Suppressor macrophage treated with lipopolysaccharide for 1 hour (primary cell): ENCODE results near the gene RILPL1.
"Not testable (repeated sequence)": the region's sequence is repeated elsewhere in the genome, so short reads cannot be mapped to it uniquely, and the experiment has no call there.

Experiments used
- DNase-seq, 3 donors: peaks; one replicate each; pipeline ENCODE4 v3.0.0-alpha.2; 2020 to 2022

RILPL1 gene

DNA sequence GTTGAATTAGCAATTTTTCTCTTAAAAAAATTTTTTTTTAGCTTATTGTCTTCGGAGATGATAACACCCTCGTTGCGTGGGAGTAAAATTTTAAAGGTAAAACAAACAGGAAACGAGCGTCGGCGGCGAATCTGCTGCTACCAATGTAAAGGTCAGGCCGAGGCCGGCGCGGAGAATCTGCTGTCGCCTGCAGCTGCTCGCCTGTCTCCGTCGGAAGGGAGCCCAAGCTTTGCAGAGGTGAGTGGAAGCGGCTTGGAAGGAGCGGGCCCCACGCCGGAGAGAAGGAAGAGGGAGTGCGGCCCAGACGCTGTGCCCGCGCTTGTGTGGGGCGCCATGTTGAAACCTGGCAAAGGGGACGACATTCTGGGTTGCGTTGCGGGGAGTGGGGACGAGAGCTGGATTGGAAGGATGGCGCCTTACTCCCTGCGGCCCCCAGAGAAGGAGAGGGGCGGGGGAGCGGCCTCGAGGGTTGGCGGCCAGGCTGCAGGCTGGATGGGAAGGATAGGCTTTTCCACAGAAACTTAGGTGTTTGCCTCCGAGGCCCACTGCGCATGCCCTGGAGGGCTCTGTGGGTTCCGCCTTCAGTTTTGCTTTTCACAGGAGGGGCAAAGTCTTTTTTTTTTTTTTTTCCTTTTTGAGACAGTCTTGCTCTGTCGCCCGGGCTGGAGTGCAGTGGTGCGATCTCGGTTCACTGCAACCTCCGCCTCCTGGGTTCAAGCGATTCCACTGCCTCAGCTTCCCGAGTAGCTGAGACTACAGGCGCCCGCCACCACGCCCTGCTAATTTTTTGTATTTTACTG is 75.3 kb downstream of the RILPL1 start, which contains the start of gene SNRNP35:
Gene SNRNP35 (plus strand): TSS at position 160 of the 800 bp plus-strand sequence. CDS start 7,402 bp downstream, outside the sequence.
- peak; percentile 88 to 92 (median 91) for DNase-seq

DNA sequence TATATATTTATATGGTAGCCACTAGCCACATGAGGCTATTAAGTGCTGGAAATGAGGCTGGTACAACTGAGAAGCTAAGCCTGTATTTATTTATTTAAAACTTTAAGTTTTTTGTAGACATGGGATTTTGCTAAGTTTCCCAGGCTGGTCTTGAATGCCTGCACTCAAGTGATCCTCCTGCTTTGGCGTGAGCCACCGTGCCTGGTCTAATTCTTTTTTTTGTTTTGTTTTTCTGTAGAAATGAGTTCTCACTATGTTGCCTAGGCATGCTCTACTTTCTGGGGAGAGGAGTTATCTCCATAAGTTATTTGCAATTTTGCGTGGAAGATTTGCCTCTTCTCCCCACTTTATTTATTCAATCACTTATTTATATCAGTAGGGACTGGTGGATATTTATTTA is 80.4 kb downstream of the RILPL1 start:
- no peak for DNase-seq

DNA sequence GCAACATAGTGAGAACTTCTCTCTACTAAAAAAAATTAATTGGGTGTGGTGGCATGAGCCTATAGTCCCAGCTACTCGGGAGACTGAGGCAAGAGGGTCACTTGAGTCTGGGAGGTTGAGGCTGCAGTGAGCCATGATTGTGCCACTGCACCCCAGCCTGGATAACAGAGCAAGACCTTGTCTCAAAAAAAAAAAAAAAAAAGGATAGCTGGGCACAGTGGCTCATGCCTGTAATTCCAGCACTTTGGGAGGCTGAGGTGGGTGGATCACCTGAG is 81.3 kb downstream of the RILPL1 start:
- not testable (repeated sequence) for DNase-seq

DNA sequence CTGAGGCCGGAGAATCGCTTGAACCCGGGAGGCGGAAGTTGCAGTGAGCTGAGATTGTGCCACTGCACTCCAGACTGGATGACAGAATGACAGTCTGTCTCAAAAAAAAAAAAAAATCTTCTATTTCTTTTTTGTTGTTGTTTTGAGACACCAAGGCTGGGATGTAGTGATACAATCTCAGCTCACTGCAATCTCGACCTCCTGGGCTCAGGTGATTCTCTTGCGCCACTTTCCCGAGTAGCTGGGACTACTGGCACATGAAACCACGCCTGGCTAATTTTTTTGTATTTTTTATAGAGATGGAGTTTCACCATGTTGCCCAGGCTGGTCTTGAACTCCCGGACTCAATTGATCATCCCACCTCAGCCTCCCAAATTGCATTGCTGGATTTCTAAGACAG is 82.9 kb downstream of the RILPL1 start:
- no peak for DNase-seq

DNA sequence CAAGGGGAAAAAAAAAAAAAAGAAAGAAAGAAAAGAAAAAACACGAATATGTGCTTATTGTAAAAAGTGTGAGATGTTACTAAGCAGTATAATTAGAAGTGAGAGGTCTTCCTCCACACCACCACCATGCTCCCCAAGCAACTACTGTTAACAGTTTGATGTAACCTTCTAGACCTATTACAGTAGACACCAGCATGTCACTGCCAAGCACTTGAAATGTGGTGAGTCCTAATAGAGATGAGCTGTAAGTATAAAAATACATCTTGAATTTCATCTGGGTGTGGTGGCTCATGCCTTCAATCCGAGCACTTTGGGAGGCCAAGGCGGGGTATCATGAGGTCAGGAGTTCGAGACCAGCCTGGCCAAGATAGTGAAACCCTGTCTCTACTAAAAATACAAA is 83.7 kb downstream of the RILPL1 start:
- peak; percentile 22 to 61 (median 35) for DNase-seq

DNA sequence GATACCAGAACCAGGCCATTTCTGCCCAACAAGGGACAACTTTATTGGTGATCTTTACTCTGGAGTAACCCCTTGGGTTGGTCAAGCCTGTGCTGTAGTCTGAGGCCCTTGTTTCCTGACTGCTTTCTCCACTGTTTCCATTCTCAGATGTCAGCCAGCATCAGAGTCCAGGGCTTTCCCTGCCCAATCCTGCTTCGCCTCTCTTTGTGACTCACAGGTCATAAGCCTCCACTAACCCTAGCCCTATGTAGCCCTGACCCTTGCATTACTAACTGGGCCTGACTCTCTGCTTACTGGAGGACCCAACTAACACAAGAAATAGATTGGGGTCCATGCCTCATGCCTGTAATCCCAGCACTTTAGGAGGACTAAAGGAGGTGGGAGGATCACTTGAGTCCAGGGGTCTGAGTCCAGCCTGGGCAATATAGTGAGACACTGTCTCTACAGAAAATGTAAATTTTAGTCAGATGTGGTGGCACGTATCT is 84.2 kb downstream of the RILPL1 start:
- DNase-seq: peak; percentile 90 to 97 (median 94)

DNA sequence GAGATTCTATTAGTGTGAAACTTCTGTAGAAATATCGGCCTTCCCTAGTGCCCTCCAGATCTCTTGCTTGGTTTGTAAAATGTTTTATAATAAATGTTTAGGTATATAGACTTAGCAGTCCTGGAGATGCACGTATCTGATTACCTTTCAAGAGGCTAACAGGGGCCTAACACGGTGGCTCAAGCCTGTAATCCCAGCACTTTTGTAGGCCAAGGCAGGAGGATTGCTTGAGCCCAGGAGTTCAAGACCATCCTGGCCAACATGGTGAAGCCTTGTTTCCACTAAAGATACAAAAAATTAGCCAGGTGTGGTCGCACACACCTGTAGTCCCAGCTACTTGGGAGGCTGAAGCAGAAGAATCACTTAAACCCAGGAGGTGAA is 87.2 kb downstream of the RILPL1 start:
- DNase-seq: no peak

DNA sequence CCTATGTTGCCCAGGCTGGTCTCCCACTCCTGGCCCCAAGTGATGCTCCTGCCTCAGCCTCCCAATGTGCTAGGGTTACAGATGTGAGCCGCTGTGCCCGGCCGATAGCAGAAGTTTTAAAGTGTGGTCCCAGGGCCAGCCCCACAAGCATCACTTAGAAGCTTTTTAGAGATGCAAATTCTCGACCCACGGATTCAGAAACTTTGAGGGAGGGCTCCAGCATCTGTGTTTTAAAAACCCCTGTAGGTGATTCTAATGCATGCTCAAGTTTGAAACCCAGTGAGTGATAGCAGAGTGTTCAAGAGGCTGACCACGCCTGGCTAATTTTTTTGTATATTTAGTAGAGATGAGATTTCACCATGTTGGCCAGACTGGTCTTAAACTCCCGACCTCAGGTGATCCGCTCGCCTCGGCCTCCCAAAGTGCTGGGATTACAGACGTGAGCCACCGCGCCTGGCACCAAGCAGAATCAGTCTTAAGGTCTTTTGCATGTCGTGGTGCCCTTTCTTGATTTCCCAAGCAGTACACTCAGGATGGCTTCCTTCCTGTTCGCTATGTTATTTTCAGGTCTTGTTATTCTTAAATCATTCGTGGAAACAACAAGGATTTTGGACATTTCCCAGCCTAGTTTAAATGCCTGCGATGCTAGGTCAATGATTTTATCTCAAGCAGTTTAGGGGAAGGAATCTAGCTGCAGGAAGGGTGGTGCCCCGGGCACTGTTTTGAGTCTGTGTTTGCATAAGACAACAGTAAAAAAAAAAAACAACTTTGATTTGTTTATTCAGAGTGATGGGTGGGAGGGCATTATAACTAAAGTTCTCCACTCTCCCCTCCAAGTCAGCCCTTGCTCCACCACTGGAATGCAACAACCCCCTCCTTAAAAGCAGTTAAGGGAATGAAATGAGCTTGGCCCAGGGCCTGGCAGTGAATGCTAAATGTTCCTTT is 87.9 kb downstream of the RILPL1 start:
- peak in 2 of 3 donors; percentile 22 to 28 for DNase-seq

DNA sequence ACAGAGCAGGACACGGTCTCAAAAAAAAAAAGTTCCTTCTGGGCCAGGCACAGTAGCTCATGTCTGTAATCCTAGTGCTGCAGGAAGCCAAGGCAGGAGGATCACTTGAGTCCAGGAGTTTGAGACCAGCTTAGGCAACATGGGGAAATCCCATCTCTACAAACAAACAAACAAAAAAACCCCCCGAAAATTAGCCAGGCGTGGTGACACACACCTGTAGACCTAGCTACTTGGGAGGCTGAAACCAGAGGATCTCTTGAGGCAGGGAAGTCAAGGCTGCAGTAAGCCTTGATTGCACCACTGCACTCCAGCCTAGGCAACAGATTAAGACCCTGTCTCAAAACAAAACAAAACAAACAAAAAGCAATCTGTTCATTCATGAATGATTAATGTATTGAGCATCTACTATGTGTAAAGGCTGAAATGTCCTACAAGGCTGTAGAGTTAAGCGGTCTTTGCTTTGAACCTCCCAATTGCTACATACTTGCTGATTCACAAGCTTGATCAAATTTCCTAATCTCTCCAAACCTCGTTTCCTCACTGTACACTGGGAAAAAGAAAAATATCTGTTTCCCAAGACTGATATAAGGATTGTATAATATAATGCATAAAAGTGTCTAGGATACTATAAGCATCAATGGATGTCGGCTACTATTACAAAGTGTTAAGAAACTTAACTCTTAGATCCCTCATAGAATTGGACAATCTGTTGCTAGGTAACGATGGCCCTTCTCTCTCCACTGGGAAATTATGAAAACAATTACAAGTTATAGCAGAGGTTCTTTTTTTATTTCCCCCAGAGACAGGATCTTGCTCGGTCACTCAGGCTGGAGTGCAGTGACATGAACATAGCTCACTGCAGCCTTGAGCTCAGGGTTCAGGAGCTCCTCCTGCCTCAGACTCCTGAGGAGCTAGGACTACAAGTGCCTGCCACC is 89.2 kb downstream of the RILPL1 start:
- peak; percentile 58 to 79 (median 77) for DNase-seq

DNA sequence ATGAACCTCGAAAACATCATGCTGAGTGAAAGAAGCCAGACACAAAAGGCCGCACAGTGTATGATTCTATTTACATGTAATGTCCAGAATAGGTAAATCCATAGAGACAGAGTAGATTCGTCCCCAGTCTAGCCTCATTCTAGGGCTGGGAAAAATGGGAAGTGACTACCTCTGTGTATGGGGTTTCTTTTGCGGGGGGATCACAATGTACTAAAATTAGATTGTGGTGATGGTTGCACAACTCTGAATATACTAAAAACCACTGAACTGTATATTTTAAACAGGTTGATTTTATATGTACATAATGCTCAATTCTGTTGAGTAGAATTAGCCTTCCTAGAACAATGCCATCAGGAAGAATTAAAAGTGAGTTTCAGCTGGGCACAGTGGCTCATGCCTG is 90.7 kb downstream of the RILPL1 start:
- DNase-seq: peak in 1 of 3 donors; percentile 44

DNA sequence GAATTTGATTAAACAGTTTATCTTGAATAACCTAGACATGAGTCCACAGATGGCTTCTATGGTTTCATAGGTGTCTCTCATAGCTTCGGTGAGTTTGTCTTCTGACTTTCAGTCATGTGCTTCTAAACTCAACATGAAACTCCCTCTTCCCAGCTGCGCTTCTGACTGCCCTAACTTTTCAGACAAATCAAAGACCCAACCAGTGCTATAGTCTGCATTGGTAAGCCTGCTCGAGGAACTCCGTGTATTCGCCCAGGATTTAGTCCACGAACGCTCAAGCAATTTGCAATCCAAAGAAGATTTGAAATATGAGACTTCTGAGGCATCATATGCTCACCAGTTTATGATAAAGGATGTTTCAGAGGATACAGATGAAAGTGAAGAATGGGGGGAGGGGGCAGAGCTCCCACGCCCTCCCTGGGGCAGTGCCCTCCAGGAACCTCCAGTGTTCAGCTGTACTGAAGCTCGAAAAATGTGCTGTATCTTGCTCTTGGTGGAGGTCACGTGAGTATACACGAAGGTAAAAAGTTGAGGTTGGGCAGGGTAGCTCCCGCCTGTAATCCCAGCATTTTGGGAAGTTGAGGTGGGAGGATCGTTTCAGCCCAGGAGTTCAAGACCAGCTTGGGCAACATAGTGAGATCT is 91.9 kb downstream of the RILPL1 start:
- no peak for DNase-seq

DNA sequence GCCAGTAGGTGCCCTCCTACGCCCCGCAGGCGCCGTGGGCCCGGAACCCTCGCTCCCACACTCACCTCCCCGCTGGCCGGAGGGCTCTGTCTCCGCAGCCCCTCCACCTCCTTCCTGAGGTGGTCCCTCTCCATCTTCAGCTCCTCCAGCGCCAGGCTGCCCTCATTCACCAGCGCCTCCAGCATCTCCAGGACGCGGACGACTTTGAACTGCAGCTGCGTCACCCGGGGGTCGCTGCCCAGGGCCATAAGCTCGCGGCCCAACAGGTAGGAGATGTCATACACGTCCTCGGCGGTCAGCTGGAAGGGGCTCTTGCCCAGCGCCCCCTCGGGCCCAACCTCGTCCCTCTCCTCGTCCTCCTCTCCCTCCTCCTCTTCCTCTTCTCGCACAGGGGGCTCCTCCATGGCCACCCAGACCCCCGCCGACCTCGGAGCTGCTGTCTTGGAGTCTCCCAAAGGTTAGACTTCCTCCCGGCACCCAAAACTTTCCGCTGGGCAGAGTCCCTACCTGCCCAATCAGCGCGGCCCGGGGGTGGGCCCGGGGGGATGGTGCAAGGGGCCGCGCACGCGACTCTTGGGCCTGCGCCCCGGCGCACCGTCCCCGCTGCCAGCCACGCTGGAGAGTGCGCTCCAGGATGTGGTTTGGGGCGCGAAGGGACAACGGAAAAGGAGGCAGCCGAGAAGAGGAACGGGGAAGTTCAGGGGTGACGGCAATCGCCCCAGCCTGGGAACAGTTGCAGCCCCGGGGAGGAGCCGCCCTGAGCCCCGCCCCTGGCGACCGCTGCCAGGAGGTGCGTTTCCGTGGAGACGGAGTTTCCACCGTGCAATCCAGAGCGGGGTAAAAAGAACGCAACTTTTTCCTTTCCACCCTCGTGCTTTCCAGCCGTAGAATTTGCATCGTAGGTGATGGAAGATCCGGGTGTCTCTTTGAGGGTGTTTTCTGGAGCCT is 97.2 kb downstream of the RILPL1 start, which contains the start of gene RILPL2:
Gene RILPL2 (minus strand): TSS at position 668 of the 948 bp plus-strand sequence. CDS start 264 bp downstream, at position 404.
- DNase-seq: peak; percentile 98 to 99 (median 98)

DNA sequence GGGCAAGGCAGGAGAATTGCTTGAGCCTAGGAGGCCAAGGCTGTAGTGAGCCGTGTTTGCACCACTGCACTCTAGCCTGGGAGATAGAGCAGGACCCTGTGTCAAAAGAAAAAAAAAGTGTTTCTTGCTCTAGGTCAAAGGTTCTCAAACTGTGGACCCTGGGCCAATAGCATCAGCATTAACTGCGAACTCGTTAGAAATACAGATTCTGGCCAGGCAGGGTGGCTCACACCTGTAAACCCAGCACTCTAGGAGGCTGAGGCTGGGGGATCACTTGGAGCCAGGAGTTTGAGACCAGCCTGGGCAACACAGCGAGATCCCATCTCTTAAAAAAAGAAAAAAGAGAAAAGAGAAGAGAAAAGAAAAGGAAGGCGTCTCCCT is 97.9 kb downstream of the RILPL1 start:
- peak in 1 of 3 donors; percentile 14 for DNase-seq

DNA sequence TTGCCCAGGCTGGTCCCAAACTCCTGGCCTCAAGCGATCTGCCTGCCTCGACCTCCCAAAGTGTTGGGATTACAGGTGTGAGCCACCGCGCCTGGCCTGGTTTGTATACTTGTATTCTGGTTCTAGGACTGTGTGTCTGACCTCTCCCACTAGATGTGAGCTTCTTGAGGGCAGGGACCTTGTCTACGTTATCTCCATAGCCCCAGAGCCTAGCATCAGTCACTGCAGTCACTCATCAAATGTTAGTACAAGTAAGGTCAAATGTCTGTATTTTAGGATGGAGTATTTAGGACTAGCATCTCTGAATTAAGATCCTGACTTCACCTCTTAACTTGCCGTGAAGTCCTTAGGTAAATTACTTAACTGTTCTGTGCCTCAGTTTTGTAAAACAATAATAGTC is 99.9 kb downstream of the RILPL1 start:
- DNase-seq: no peak

DNA sequence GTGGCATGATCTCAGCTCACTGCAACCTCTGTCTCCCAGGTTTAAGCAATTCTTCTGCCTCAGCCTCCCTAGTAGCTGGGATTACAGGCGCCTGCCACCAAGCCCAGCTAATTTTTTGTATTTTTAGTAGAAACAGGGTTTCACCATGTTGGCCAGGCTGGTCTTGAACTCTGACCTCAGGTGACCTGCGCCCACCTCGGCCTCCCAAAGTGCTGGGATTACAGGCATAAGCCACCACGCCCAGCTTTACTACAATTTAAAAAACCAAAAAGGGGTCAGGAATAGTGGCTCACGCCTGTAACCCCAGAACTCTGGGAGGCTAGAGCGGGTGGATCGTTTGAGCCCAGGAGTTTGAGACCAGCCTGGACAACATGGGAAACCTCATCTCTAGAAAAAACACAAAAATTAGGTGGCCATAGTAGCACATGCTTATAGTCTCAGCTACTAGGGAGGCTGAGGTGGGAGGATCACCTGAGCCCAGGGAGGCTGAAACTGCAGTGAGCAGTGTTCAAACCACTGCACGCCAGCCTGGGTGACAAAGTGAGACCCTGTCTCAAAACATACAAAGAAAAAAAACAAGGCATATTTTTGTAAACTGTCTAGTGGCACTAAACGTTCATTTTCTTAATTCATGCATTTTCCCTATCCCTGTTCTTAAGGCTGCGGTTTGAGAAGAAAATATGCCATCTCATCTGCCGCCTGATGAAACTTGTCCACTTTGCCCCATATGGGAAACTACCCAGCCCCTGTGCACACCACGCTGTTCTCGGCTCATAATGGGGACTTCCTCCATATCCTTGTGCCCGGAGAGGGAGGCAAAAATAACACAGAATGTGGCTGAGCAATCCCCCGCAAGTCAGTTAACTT is 101.3 kb downstream of the RILPL1 start:
- peak; percentile 94 to 97 (median 96) for DNase-seq

DNA sequence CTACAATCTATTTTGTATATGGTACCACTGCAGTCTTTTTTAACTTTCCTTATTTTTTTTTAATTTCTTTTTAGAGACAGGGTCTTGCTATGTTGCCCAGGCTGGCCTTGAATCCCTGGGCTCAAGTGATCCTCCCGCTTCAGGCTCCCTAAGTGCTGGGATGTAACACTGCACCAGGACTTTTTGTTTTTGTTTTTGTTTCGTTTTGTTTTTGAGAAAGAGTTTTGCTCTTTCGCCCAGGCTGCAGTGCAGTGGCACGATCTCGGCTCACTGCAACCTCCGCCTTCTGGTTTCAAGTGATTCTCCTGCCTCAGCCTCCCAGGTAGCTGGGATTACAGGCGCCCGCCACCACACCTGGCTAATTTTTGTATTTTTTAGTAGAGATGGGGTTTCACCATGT is 104.4 kb downstream of the RILPL1 start:
- not testable (repeated sequence) for DNase-seq

DNA sequence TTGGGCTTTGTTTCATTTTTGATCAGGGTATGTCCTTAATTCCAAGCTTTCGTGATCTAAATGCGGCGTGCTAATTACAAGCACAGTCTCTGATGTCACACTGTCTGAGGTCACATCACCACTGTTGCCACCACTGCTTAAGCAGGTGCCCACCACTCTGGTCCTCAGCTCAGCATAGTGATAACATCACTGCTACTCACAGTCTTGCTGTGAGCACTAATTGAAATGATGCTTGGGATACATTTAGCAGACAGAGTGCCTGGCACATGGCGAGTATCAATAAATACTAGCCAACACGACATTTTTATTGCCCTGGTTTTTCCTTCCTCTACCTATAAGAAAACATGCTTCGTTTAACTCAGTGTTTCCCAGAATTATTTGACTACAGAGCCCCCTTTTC is 104.9 kb downstream of the RILPL1 start:
- no peak for DNase-seq

DNA sequence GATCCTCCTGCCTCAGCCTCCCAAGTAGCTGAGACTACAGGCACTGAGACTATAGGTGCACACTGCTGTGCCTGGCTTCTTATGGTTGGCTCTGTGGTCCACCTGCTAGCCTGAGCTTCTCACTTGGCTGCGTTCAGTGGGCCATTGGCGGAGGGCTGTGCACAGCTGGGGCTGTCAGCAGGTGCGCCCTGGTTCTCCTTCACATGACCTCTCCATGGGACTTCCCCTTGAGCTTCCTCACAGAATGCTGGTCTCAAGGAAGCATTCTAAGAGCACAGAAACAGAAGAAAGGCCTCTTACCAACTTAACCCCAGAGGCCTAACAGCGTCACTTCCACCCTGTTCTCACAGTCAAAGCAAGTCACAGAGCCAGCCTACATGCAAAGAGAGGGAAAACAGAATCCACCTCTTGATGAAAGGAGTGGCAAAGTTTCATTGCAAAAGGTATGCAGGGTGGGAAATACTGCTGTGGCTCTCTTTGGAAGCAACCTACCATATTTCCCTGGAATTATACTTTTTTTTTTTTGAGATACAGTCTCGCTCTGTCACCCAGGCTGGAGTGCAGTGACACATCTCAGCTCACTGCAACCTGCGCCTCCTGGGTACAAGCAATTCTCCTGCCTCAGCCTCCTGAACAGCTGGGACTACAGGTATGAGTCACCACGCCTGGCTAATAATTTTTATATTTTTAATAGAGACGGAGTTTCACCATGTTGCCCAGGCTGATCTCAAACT is 106.3 kb downstream of the RILPL1 start:
- no peak for DNase-seq

DNA sequence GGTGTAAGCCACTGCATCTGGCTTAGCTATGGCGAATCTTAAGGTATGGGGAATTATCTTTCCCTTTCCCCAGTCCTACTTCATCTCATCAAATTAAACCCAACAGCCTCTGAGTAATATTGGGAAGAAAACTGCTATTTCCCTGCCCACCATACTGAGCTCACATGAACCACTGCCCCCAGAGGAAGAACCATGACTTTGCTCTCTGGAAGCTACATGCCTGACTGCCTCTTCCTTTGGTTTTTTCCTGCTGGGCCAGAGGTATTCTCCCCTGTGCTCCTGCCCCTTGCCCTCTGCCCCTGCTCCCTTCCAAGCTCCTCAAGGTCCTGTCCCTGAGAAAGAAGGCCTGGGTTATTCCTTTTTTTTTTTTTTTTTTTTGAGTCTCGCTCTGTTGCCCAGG is 112.2 kb downstream of the RILPL1 start:
- no peak for DNase-seq
